Sigmoid colon (tissue), 3 donors: ENCODE data around the gene CNKSR1.

Source experiments
- POLR2A ChIP-seq, 2 donors: fragments of 450-650 bp; IDR thresholded peaks; one replicate each; pipeline ENCODE4 v1.6.1; 2016; ENCODE audit warnings: antibody characterized with exemption in 2 of 2, mild to moderate bottlenecking in 2 of 2, moderate library complexity in 2 of 2
- TF ChIP-seq, protein P1 (sequence below), 4 experiments: fragments of 450-650 bp in 3 of 4; fragments of 200-600 bp in 1 of 4; IDR thresholded peaks; one replicate each; pipeline ENCODE4 v1.5.1; 2016 to 2019; ENCODE audit warnings: antibody characterized with exemption in 4 of 4, mild to moderate bottlenecking in 3 of 4, moderate library complexity in 2 of 4

DNA sequence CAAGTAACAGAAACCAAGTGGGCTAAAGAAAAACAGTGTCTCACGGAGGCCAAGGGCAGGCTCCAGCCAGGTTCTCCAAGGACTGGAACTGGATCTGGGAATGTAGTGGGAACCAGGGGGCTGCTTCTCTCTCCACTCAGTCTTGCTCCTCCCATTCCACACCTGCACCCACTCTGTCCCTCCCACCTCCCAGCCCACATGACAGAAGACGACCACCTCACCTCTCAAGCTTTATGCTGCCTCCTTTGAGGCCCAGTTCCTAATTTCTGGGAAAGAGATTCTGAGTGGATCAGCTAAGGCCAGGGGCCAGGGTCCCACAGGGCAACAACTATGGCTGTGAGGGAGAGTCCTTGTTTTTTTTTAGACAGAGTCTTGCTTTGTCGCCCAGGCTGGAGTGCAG is 38.0 kb downstream of the CNKSR1 start:
- TF ChIP-seq, protein P1, sequence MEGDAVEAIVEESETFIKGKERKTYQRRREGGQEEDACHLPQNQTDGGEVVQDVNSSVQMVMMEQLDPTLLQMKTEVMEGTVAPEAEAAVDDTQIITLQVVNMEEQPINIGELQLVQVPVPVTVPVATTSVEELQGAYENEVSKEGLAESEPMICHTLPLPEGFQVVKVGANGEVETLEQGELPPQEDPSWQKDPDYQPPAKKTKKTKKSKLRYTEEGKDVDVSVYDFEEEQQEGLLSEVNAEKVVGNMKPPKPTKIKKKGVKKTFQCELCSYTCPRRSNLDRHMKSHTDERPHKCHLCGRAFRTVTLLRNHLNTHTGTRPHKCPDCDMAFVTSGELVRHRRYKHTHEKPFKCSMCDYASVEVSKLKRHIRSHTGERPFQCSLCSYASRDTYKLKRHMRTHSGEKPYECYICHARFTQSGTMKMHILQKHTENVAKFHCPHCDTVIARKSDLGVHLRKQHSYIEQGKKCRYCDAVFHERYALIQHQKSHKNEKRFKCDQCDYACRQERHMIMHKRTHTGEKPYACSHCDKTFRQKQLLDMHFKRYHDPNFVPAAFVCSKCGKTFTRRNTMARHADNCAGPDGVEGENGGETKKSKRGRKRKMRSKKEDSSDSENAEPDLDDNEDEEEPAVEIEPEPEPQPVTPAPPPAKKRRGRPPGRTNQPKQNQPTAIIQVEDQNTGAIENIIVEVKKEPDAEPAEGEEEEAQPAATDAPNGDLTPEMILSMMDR (IDR thresholded peaks at IDR 0.05) = no peak
- TF ChIP-seq POLR2A (IDR thresholded peaks at IDR 0.05) = no peak
